ENCODE measurements around the gene GPR152. TPM values are rescaled to one million over a fixed set of nuclear protein-coding genes. Genes with fewer than 3 reads are reported as not detected.
"Not testable (repeated sequence)": the region's sequence is repeated elsewhere in the genome, so short reads cannot be mapped to it uniquely, and the experiment has no call there.

Gene GPR152
- total RNA-seq, 2 donors from 2014 or later = not detected

- ATAC-seq (ENCODE audit: insufficient number of reproducible peaks, low FRiP score, low read depth) = no peak
- Histone ChIP-seq H3K4me1 (ENCODE audit: control insufficient read depth in 1 of 2, low read depth in 2 of 2) (no peaks in the 10 kb centered on the region), H3K4me3 (no peak overlapping the region), H3K9me3 (no peaks in the 10 kb centered on the region), H3K27me3 (replicated peaks; ENCODE audit: insufficient read depth) (no peaks in the 10 kb centered on the region), H3K27ac (no peak overlapping the region), H3K36me3 (peaks cover 44% of the 10 kb centered on the region)
- no peak for DNase-seq (ENCODE audit: low spot score)
- TF ChIP-seq CTCF (IDR thresholded peaks at IDR 0.05) = no peak
Observed at GRCh38 chr11:67490727-67491065, 38.2 kb upstream of the GPR152 start.

GRCh38 chr11:67489885-67490726, 37.6 kb upstream of the GPR152 start:
- H3K27me3 ChIP-seq (replicated peaks; ENCODE audit: insufficient read depth) = no peaks in the 10 kb centered on the region
- peaks cover 2 to 3% of the 10 kb centered on the region in 2 donors for H3K4me1 ChIP-seq (ENCODE audit: control insufficient read depth in 1 of 2, low read depth in 2 of 2)
- no peak for TF ChIP-seq CTCF (IDR thresholded peaks at IDR 0.05)
- no peak overlapping the region for H3K27ac ChIP-seq
- H3K9me3 ChIP-seq = no peaks in the 10 kb centered on the region
- H3K36me3 ChIP-seq = peaks cover 40% of the 10 kb centered on the region
- H3K4me3 ChIP-seq = no peak overlapping the region
- no peak for DNase-seq (ENCODE audit: low spot score)
- ATAC-seq (ENCODE audit: insufficient number of reproducible peaks, low FRiP score, low read depth) = no peak

- Histone ChIP-seq H3K4me3 (no peak overlapping the region), H3K27ac (no peak overlapping the region), H3K9me3 (no peaks in the 10 kb centered on the region), H3K4me1 (ENCODE audit: control insufficient read depth in 1 of 2, low read depth in 2 of 2) (peaks cover 7 to 10% of the 10 kb centered on the region in 2 donors), H3K36me3 (peaks cover 40% of the 10 kb centered on the region), H3K27me3 (replicated peaks; ENCODE audit: insufficient read depth) (no peaks in the 10 kb centered on the region)
- DNase-seq (ENCODE audit: low spot score) (no peak), ATAC-seq (ENCODE audit: insufficient number of reproducible peaks, low FRiP score, low read depth) (no peak)
- no peak for TF ChIP-seq CTCF (IDR thresholded peaks at IDR 0.05)
Observed at GRCh38 chr11:67489203-67489884, 36.8 kb upstream of the GPR152 start.

GRCh38 chr11:67486481-67487195, 34.1 kb upstream of the GPR152 start:
- H3K27me3 ChIP-seq (replicated peaks; ENCODE audit: insufficient read depth) = no peaks in the 10 kb centered on the region
- no peak overlapping the region for H3K27ac ChIP-seq
- H3K4me1 ChIP-seq (ENCODE audit: control insufficient read depth in 1 of 2, low read depth in 2 of 2) = peaks cover 18 to 27% of the 10 kb centered on the region in 2 donors
- H3K9me3 ChIP-seq = no peaks in the 10 kb centered on the region
- no peak for ATAC-seq (ENCODE audit: insufficient number of reproducible peaks, low FRiP score, low read depth)
- TF ChIP-seq CTCF (IDR thresholded peaks at IDR 0.05) = no peak
- DNase-seq (ENCODE audit: low spot score) = no peak
- no peak overlapping the region for H3K4me3 ChIP-seq
- H3K36me3 ChIP-seq = peaks cover 19% of the 10 kb centered on the region

- H3K4me3 ChIP-seq; ATAC-seq (ENCODE audit: insufficient number of reproducible peaks, low FRiP score, low read depth); H3K27me3 ChIP-seq (replicated peaks; ENCODE audit: insufficient read depth); H3K9me3 ChIP-seq; DNase-seq (ENCODE audit: low spot score); H3K27ac ChIP-seq: not testable (repeated sequence)
- H3K36me3 ChIP-seq = peaks cover 13% of the 10 kb centered on the region
- H3K4me1 ChIP-seq (ENCODE audit: control insufficient read depth in 1 of 2, low read depth in 2 of 2) = peaks cover 18 to 27% of the 10 kb centered on the region in 2 donors
Observed at GRCh38 chr11:67485873-67486361, 33.4 kb upstream of the GPR152 start.

All from thoracic aorta (tissue), 2 donors.